ENCODE results near the gene CFAP299.

DNA sequence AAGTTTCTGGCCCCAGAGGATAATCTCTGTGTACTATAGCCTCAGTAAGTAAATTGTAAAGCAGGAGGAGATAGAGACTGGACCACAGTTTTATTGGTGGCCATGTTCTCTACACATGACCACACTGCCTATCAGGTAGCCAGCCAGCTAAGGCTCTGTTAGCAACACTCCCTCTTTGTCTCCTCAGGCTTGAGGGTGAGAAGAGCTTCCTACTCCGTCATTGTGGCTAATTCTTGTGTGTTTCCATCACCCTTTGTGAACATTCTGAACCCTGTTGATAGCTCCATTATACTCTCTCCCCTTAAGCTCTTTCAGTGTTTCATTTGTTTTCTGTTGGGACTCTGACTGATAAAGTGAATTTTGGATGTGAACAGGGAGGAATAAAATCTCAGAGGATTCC is 233.4 kb downstream of the CFAP299 start:
- no peak for TF ChIP-seq EP300 (IDR thresholded peaks at IDR 0.05)
- TF ChIP-seq, protein P1, sequence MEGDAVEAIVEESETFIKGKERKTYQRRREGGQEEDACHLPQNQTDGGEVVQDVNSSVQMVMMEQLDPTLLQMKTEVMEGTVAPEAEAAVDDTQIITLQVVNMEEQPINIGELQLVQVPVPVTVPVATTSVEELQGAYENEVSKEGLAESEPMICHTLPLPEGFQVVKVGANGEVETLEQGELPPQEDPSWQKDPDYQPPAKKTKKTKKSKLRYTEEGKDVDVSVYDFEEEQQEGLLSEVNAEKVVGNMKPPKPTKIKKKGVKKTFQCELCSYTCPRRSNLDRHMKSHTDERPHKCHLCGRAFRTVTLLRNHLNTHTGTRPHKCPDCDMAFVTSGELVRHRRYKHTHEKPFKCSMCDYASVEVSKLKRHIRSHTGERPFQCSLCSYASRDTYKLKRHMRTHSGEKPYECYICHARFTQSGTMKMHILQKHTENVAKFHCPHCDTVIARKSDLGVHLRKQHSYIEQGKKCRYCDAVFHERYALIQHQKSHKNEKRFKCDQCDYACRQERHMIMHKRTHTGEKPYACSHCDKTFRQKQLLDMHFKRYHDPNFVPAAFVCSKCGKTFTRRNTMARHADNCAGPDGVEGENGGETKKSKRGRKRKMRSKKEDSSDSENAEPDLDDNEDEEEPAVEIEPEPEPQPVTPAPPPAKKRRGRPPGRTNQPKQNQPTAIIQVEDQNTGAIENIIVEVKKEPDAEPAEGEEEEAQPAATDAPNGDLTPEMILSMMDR (IDR thresholded peaks at IDR 0.05), result no peak

All from gastroesophageal sphincter (tissue), 3 donors.